Measurements from ENCODE around the gene PPP1R36.

The PPP1R36 gene

DNA sequence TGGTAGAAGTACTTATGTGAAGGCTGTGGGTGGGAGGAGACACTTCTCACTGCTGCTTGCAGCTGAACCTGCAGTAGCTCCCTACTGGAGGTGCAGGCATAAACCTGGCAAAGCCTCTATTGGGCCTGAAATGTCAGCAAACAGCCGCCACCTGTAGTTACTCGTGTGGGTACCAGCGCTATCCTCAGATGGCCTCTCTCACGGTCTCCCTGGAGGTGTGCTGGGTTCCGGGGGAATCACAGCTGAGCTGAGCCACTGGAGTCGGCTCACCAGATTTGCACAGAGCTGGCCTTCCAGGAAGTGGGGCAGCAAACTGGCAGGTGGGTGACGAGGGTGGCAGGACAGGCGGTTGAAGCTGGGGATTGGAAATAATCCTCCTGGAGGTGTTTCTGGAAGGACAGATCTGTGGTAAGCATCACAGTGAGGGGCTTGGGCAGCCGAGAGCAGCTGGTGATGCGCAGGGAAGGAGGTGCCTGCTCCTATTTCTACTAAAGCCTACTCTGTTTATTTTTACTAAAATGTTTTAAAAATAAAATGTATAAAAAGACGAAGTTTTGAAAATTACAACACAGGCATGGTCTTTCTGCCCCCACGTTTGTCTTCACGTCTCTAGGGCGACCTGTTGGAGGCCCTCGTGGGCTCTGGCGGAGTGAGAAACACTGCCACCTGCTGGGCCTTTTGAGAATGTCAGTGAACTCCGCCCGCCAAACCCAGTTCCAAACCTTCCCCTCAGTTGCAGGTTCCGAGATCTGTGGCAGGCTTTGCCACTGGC lies 86.6 kb downstream of the PPP1R36 start:
- Mint-ChIP-seq H3K36me3 (no peaks in the 10 kb centered on the region), H3K4me3 (no peak overlapping the region), H3K9me3 (no peaks in the 10 kb centered on the region), H3K27ac (no peak overlapping the region), H3K4me1 (no peaks in the 10 kb centered on the region)
- ATAC-seq (peak; percentile 86), DNase-seq (ENCODE audit: low spot score in 2 of 2) (peak; percentile 63 to 84)

DNA sequence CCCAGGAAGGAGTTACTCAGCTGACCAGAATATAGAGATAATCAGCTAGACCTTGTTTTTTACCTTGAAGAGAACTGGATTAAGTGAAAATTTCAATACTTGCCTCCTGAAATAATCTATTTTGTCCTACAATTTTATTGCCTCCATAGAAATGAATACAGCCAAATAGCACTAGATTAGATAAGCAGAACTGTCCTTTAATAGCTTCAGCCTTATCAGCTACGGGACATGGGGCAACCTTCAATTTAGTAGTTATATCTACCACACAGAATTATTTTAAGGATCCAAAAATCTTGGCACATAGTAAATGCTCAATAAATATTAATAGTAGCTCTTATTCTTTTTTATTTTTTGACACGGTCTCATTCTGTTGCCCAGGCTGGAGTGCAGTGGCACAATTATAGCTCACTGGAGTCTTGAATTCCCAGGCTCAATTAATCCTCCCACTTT lies 87.2 kb downstream of the PPP1R36 start:
- Mint-ChIP-seq H3K27ac (no peak overlapping the region), H3K36me3 (no peaks in the 10 kb centered on the region), H3K4me1 (no peaks in the 10 kb centered on the region), H3K9me3 (no peaks in the 10 kb centered on the region), H3K4me3 (no peak overlapping the region)
- DNase-seq (ENCODE audit: low spot score in 2 of 2) (no peak), ATAC-seq (no peak)

DNA sequence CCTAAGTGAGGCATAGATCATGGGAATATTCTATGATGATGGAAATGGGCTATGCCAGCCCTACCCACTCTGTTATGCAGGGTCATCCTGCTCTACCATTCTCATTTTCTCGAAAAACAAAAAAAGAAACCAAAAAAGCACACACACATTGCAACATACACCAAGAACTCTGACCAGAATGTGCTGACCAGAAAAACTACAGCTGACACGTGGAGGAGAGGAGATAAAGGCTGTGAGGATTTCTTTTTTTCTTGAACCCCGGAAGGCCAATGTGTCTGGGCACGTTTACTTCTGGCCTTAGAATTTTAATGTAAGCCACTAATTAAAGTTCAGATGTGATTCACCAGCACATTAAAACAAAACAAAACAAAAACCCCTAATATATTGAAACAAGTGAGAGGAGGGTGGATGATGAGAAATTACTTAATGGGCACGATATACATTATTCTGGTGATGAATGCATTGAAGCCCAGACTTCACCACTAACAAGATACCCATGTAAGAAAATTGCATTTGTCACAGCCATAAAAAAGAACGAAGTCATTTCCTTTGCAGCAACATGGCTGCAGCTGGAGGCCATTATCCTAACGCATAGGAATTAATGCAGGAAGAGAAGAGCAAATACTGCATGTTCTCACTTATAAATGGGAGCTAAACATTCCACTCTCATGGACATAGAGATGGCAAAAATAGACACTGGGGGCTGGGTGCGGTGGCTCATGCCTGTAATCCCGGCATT lies 88.1 kb downstream of the PPP1R36 start:
- ATAC-seq (no peak), DNase-seq (ENCODE audit: low spot score in 2 of 2) (no peak)
- no peak overlapping the region for H3K27ac Mint-ChIP-seq
- H3K36me3 Mint-ChIP-seq = no peaks in the 10 kb centered on the region
- no peaks in the 10 kb centered on the region for H3K4me1 Mint-ChIP-seq
- H3K4me3 Mint-ChIP-seq = no peak overlapping the region
- H3K9me3 Mint-ChIP-seq = no peaks in the 10 kb centered on the region

DNA sequence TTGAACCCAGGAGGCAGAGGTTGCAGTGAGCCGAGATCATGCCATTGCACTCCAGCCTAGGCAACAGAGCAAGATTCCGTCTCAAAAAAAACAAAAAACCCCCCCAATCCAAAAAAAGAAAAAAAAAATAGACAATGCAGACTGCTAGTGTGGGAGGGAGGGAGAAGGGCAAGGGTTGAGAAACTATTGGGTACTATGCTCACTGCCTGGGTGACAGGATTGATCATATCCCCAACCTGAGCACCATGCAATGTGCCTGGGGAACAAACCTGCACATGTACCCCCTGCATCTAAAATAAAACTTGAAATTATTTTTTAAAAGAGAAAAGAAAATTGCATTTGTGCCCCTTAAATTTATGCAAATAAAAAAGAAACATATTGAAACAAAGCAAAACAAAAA lies 88.9 kb downstream of the PPP1R36 start:
- no peak for ATAC-seq
- Mint-ChIP-seq H3K4me1 (no peaks in the 10 kb centered on the region), H3K9me3 (no peaks in the 10 kb centered on the region), H3K36me3 (no peaks in the 10 kb centered on the region), H3K27ac (no peak overlapping the region), H3K4me3 (no peak overlapping the region)
- DNase-seq (ENCODE audit: low spot score in 2 of 2) = no peak

Data from stimulated activated effector memory CD8-positive, alpha-beta T cell treated with anti-CD3 and anti-CD28 coated beads, Interleukin-12 subunit alpha, Interleukin-12 subunit beta, amount 100 ng/mL, for 72 hours (primary cell).